Cardiac muscle cell (in vitro differentiated cells and primary cell): ENCODE measurements around the gene SRSF3. TPM values are rescaled to one million over a fixed set of nuclear protein-coding genes. Genes with fewer than 3 reads are reported as not detected.

ENCODE experiments used
- DNase-seq, 2 donors: peaks; one replicate each; pipeline versions ENCODE4 v3.0.0 to v3.0.0-alpha.2; 2010 to 2017; ENCODE audit warnings: low read depth in 1 of 2, low spot score in 1 of 2
- H3K27ac ChIP-seq: fragments of 200-600 bp; sonication (generic); 2 replicates; pipeline ENCODE4 v1.5.1; 2016
- H3K27me3 ChIP-seq: fragments of 200-600 bp; sonication (generic); 2 replicates; pipeline ENCODE4 v1.6.0; 2016; ENCODE audit warnings: control low read depth
- H3K36me3 ChIP-seq: fragments of 200-600 bp; sonication (generic); 2 replicates; pipeline ENCODE4 v1.5.1; 2016; ENCODE audit warnings: control low read depth
- H3K4me1 ChIP-seq: fragments of 200-600 bp; sonication (generic); 2 replicates; pipeline ENCODE4 v1.8.1; 2017; ENCODE audit warnings: low read depth, mild to moderate bottlenecking, mixed run types
- H3K4me3 ChIP-seq: fragments of 200-600 bp; sonication (generic); 2 replicates; pipeline ENCODE4 v1.5.1; 2016; ENCODE audit warnings: mild to moderate bottlenecking
- H3K9me3 ChIP-seq: fragments of 200-600 bp; sonication (generic); 2 replicates; pipeline ENCODE4 v1.5.1; 2017; ENCODE audit warnings: low read depth, mild to moderate bottlenecking, control low read depth
- polyA plus RNA-seq: library from polyadenylated mRNA; unstranded; fragments of >200 nt; fragmentation: Nextera tagmentation; extraction: Ambion mirVana; gene quantifications from 2 replicates; pipeline ENCODE4 v1.2.1, GENCODE V29; 2016
- total RNA-seq: library from RNA; depleted of rRNA; stranded (reverse); fragments of >200 nt; gene quantifications from 2 replicates; pipeline ENCODE4 v1.2.3, GENCODE V29; 2016
- TF ChIP-seq, protein P1 (sequence below): IDR thresholded peaks from 2 replicates; pipeline ENCODE4 v1.5.1; 2012; ENCODE audit warnings: low read depth, mild to moderate bottlenecking, low read length

The SRSF3 gene
- total and polyA plus RNA-seq, 2 experiments from 2014 or later, result 122 to 184 TPM

DNA sequence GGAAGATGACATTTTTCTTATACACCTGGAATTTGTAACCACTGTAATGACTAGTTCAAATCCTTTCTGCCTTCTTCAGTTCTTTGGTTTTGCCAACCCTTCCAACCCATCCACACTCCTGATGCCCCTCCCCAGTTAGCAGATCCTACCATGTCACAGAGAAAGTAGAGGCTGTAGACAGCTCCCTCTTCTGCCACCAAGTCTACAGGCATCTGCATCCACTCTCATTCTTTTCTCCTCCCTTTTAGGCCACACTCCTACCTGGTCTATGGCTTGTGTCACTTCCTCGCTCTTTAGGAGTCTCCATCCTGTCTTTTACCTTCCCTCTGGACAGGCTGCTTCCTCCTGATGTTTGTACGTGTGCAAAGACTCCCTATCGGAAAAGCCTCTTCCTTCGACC lies 33.3 kb upstream of the SRSF3 start:
- Histone ChIP-seq H3K4me1 (peaks cover 7% of the 10 kb centered on the region), H3K36me3 (no peaks in the 10 kb centered on the region), H3K27ac (no peak overlapping the region), H3K9me3 (no peaks in the 10 kb centered on the region), H3K27me3 (no peaks in the 10 kb centered on the region), H3K4me3 (no peak overlapping the region)
- no peak for DNase-seq
- TF ChIP-seq, protein P1, sequence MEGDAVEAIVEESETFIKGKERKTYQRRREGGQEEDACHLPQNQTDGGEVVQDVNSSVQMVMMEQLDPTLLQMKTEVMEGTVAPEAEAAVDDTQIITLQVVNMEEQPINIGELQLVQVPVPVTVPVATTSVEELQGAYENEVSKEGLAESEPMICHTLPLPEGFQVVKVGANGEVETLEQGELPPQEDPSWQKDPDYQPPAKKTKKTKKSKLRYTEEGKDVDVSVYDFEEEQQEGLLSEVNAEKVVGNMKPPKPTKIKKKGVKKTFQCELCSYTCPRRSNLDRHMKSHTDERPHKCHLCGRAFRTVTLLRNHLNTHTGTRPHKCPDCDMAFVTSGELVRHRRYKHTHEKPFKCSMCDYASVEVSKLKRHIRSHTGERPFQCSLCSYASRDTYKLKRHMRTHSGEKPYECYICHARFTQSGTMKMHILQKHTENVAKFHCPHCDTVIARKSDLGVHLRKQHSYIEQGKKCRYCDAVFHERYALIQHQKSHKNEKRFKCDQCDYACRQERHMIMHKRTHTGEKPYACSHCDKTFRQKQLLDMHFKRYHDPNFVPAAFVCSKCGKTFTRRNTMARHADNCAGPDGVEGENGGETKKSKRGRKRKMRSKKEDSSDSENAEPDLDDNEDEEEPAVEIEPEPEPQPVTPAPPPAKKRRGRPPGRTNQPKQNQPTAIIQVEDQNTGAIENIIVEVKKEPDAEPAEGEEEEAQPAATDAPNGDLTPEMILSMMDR, result no peak

DNA sequence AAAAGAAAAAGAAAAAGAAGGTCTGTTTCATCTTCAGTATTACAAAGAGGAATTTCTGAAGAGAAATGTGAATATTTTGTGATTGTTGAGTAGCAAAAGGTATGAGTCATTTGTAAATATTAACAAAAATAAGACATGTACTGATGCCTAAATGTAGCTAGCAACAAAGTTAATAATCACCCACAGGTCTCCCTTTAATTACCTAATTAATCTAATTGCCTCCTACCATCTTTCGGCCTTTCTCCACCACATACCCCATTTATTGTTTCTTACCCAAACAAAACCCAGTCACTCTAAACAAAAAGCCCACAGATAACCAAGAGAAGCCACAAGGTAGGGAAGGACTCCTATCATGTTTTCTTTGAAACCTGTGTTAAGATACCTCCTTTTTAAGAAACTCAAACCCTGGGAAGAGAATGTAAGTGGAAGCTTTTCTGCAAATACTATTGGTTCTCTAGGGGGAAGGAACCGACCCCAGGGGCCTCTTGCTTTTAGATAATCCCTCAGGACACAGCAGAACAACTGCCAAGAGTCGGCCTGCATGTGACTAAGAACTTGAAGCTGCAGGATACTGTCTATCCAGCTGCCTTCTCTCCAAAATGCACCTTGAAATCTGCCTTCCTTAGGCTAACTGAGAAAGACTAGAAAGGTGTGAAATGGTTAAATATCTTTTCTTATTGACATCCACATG lies 30.8 kb upstream of the SRSF3 start:
- H3K27ac ChIP-seq, result peak overlapping the region; percentile 4
- no peak overlapping the region for H3K4me3 ChIP-seq
- TF ChIP-seq, protein P1, result no peak
- H3K36me3 ChIP-seq, result no peaks in the 10 kb centered on the region
- H3K27me3 ChIP-seq, result no peaks in the 10 kb centered on the region
- no peaks in the 10 kb centered on the region for H3K9me3 ChIP-seq
- H3K4me1 ChIP-seq, result peaks cover 7% of the 10 kb centered on the region
- peak; percentile 11 to 58 for DNase-seq

DNA sequence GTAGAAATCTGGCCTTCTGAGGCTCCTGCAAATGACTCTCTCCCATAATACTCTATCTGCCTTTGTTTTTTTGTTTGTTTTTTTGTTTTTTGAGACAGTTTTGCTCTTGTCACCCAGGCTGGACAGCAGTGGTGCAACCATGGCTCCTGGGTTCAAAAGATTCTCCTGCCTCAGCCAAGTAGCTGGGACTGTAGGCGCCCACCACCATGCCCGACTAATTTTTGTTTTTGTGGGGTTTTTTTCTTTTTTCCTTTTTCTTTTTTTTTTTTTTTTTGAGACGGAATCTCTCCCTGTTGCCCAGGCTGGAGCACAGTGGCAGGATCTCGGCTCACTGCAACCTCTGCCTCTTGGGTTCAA lies 30.3 kb upstream of the SRSF3 start:
- Histone ChIP-seq H3K9me3 (no peaks in the 10 kb centered on the region), H3K4me1 (peaks cover 7% of the 10 kb centered on the region), H3K27me3 (no peaks in the 10 kb centered on the region), H3K4me3 (no peak overlapping the region), H3K36me3 (no peaks in the 10 kb centered on the region), H3K27ac (no peak overlapping the region)
- no peak for DNase-seq
- TF ChIP-seq, protein P1, result no peak

DNA sequence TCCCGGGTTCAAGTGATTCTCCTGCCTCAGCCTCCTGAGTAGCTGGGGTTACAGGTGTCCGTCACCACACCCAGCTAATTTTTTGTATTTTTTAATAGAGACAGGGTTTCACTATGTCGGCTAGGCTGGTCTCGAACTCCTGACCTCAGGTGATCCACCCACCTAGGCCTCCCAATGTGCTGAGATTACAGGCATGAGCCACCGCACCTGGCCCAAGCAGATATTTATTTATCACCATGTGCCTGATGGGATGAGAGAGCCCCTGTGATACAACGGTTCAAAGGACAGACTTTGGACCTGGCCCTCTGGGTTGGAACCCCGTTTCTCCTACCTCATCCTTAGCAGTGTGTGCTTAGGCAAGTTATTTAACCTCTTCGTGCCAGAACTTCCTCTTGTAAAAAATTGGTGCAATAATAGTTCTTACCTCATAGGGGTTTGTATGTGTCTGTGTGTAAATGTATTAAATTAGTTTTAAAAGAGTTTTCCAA lies 27.7 kb upstream of the SRSF3 start:
- TF ChIP-seq, protein P1, result no peak
- Histone ChIP-seq H3K4me3 (no peak overlapping the region), H3K9me3 (no peaks in the 10 kb centered on the region), H3K36me3 (no peaks in the 10 kb centered on the region), H3K27me3 (no peaks in the 10 kb centered on the region), H3K4me1 (peaks cover 7% of the 10 kb centered on the region), H3K27ac (no peak overlapping the region)
- DNase-seq, result no peak

DNA sequence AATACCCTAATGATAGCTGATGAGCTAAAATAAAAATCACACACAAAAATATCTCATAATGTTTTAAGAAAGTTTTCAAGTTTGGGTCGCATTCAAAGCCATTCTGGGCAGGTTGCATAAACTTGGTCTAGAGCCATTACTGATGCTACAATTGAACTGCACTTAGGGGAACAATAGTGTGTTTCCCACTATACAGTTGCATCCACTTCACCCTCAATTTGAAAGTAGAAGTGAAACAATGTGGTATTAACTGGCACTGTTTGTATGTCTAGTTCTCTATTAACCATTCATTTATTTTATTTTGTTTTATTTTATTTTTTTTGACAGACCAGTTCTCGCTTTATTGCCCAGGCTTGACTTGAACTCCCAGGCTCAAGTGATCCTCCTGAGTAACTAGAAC lies 23.9 kb upstream of the SRSF3 start:
- H3K9me3 ChIP-seq, result no peaks in the 10 kb centered on the region
- TF ChIP-seq, protein P1, result no peak
- H3K27ac ChIP-seq, result no peak overlapping the region
- H3K4me1 ChIP-seq, result no peaks in the 10 kb centered on the region
- DNase-seq, result no peak
- no peaks in the 10 kb centered on the region for H3K27me3 ChIP-seq
- H3K4me3 ChIP-seq, result no peak overlapping the region
- no peaks in the 10 kb centered on the region for H3K36me3 ChIP-seq
